Keratinocyte (primary cell): ENCODE results near the gene SQSTM1.

Source experiments
- CTCF ChIP-seq, 3 experiments: IDR thresholded peaks in 1 of 3; conservative IDR thresholded peaks in 1 of 3; optimal IDR thresholded peaks in 1 of 3; 2 replicates in 2 of 3; 3 replicates in 1 of 3; pipeline versions ENCODE3 to v1.5.1; 2011; ENCODE audit warnings: low read length in 3 of 3, mild to moderate bottlenecking in 3 of 3, moderate library complexity in 2 of 3, control low read depth in 1 of 3, inconsistent platforms in 1 of 3; ENCODE audit not compliant: insufficient read depth in 2 of 3; ENCODE audit errors: extremely low read depth in 1 of 3
- EZH2 ChIP-seq: IDR thresholded peaks from one replicate; pipeline ENCODE4 v1.6.1; 2012; ENCODE audit warnings: inconsistent platforms, mild to moderate bottlenecking, low read length, moderate library complexity

GRCh38 chr5:179885491-179886090, 64.9 kb downstream of the SQSTM1 start:
- no peak for TF ChIP-seq CTCF (optimal IDR thresholded peaks at IDR 0.05 in 1 of 3, IDR thresholded peaks at IDR 0.05 in 1 of 3, conservative IDR thresholded peaks at IDR 0.05 in 1 of 3; ENCODE audit: extremely low read depth in 1 of 3, insufficient read depth in 2 of 3, low read length in 3 of 3)
- TF ChIP-seq EZH2: no peak
